Activated naive CD8-positive, alpha-beta T cell treated with anti-CD3 and anti-CD28 coated beads, Interleukin-2, amount 50 U/mL, for 24 hours (primary cell): ENCODE results near the gene MEIS2.

Experiments used
- ATAC-seq: fragments of 150-1000 bp; cut with Tn5 transposase; one replicate; pipeline ENCODE4 v1.10.0; 2021
- DNase-seq: peaks from one replicate; pipeline ENCODE4 v3.0.0; 2021
- H3K27ac Mint-ChIP-seq: one replicate; pipeline ENCODE4 v1.8.0; 2021; ENCODE audit warnings: mild to moderate bottlenecking, mixed read lengths
- H3K27me3 Mint-ChIP-seq: one replicate; pipeline ENCODE4 v1.8.0; 2021; ENCODE audit warnings: mixed read lengths
- H3K36me3 Mint-ChIP-seq: one replicate; pipeline ENCODE4 v1.8.0; 2021; ENCODE audit warnings: low read depth, mixed read lengths
- H3K4me1 Mint-ChIP-seq: one replicate; pipeline ENCODE4 v1.8.0; 2021; ENCODE audit warnings: mixed read lengths
- H3K4me3 Mint-ChIP-seq: one replicate; pipeline ENCODE4 v1.8.0; 2021; ENCODE audit warnings: mild to moderate bottlenecking, moderate library complexity, mixed read lengths
- H3K9me3 Mint-ChIP-seq: one replicate; pipeline ENCODE4 v1.8.0; 2021; ENCODE audit warnings: mixed read lengths

MEIS2 gene

GRCh38 chr15:37107071-37107743 is 6.9 kb upstream of the MEIS2 start:
- H3K36me3 Mint-ChIP-seq = peaks cover 7% of the 10 kb centered on the region
- peaks cover 27% of the 10 kb centered on the region for H3K9me3 Mint-ChIP-seq
- H3K4me1 Mint-ChIP-seq = peaks cover 14% of the 10 kb centered on the region
- no peak overlapping the region for H3K4me3 Mint-ChIP-seq
- DNase-seq = no peak
- H3K27ac Mint-ChIP-seq = no peak overlapping the region
- H3K27me3 Mint-ChIP-seq = peaks cover 95% of the 10 kb centered on the region
- no peak for ATAC-seq

- peaks cover 93% of the 10 kb centered on the region for H3K27me3 Mint-ChIP-seq
- no peak overlapping the region for H3K4me3 Mint-ChIP-seq
- peaks cover 8% of the 10 kb centered on the region for H3K36me3 Mint-ChIP-seq
- H3K27ac Mint-ChIP-seq = no peak overlapping the region
- H3K4me1 Mint-ChIP-seq = peaks cover 17% of the 10 kb centered on the region
- peaks cover 24% of the 10 kb centered on the region for H3K9me3 Mint-ChIP-seq
- ATAC-seq (no peak), DNase-seq (no peak)
These were observed 6.2 kb upstream of the MEIS2 start for GRCh38 chr15:37106490-37107001.

GRCh38 chr15:37105889-37106288 is 5.5 kb upstream of the MEIS2 start:
- H3K4me1 Mint-ChIP-seq = peaks cover 18% of the 10 kb centered on the region
- DNase-seq (no peak), ATAC-seq (no peak)
- peaks cover 22% of the 10 kb centered on the region for H3K9me3 Mint-ChIP-seq
- H3K4me3 Mint-ChIP-seq = no peak overlapping the region
- H3K27ac Mint-ChIP-seq = no peak overlapping the region
- H3K36me3 Mint-ChIP-seq = peaks cover 6% of the 10 kb centered on the region
- peaks cover 92% of the 10 kb centered on the region for H3K27me3 Mint-ChIP-seq

- Mint-ChIP-seq H3K4me1 (peaks cover 17% of the 10 kb centered on the region), H3K4me3 (no peak overlapping the region)
These were observed 4.7 kb upstream of the MEIS2 start for GRCh38 chr15:37105029-37105428.

GRCh38 chr15:37104424-37104981 is 4.2 kb upstream of the MEIS2 start:
- Mint-ChIP-seq H3K4me3 (no peak overlapping the region), H3K27me3 (peaks cover 91% of the 10 kb centered on the region), H3K27ac (no peak overlapping the region), H3K36me3 (peaks cover 7% of the 10 kb centered on the region), H3K4me1 (peaks cover 19% of the 10 kb centered on the region), H3K9me3 (peaks cover 22% of the 10 kb centered on the region)
- ATAC-seq (no peak), DNase-seq (no peak)

More at GRCh38 chr15:37105029-37105428, 4.7 kb upstream of the MEIS2 start:
- no peak for DNase-seq
- Mint-ChIP-seq H3K27me3 (peaks cover 91% of the 10 kb centered on the region), H3K9me3 (peaks cover 22% of the 10 kb centered on the region), H3K27ac (no peak overlapping the region), H3K36me3 (peaks cover 7% of the 10 kb centered on the region)
- ATAC-seq = no peak

GRCh38 chr15:37103475-37104423 is 3.4 kb upstream of the MEIS2 start:
- Mint-ChIP-seq H3K27ac (no peak overlapping the region), H3K36me3 (peaks cover 7% of the 10 kb centered on the region), H3K4me1 (peaks cover 24% of the 10 kb centered on the region), H3K4me3 (no peak overlapping the region), H3K9me3 (peaks cover 18% of the 10 kb centered on the region), H3K27me3 (peaks cover 88% of the 10 kb centered on the region)
- DNase-seq (no peak), ATAC-seq (no peak)

GRCh38 chr15:37103163-37103435 is 2.8 kb upstream of the MEIS2 start:
- Mint-ChIP-seq H3K36me3 (peaks cover 5% of the 10 kb centered on the region), H3K4me3 (no peak overlapping the region), H3K27me3 (peaks cover 88% of the 10 kb centered on the region), H3K4me1 (peaks cover 31% of the 10 kb centered on the region), H3K27ac (no peak overlapping the region), H3K9me3 (peaks cover 13% of the 10 kb centered on the region)
- ATAC-seq = no peak
- DNase-seq = no peak

- peaks cover 88% of the 10 kb centered on the region for H3K27me3 Mint-ChIP-seq
- peaks cover 35% of the 10 kb centered on the region for H3K4me1 Mint-ChIP-seq
- H3K9me3 Mint-ChIP-seq = peaks cover 9% of the 10 kb centered on the region
- peak overlapping the region; percentile 46 for H3K27ac Mint-ChIP-seq
- no peak for DNase-seq
- no peak overlapping the region for H3K4me3 Mint-ChIP-seq
- H3K36me3 Mint-ChIP-seq = peaks cover 5% of the 10 kb centered on the region
- no peak for ATAC-seq
These were observed 2.2 kb upstream of the MEIS2 start for GRCh38 chr15:37102305-37103162.

- Mint-ChIP-seq H3K4me3 (peak overlapping the region; percentile 89), H3K27me3 (peaks cover 89% of the 10 kb centered on the region), H3K9me3 (peaks cover 7% of the 10 kb centered on the region), H3K27ac (peak overlapping the region; percentile 46), H3K4me1 (peaks cover 39% of the 10 kb centered on the region), H3K36me3 (peaks cover 5% of the 10 kb centered on the region)
- ATAC-seq (no peak), DNase-seq (no peak)
These were observed 1.6 kb upstream of the MEIS2 start for GRCh38 chr15:37101980-37102304.

GRCh38 chr15:37100966-37101215 is 542 bp upstream of the MEIS2 start:
- peaks cover 40% of the 10 kb centered on the region for H3K4me1 Mint-ChIP-seq
- H3K27me3 Mint-ChIP-seq = peaks cover 91% of the 10 kb centered on the region
- DNase-seq = no peak
- peak overlapping the region; percentile 54 for H3K27ac Mint-ChIP-seq
- peak overlapping the region; percentile 89 for H3K4me3 Mint-ChIP-seq
- peaks cover 7% of the 10 kb centered on the region for H3K9me3 Mint-ChIP-seq
- no peak for ATAC-seq
- peaks cover 5% of the 10 kb centered on the region for H3K36me3 Mint-ChIP-seq

- ATAC-seq (no peak), DNase-seq (no peak)
- peaks cover 7% of the 10 kb centered on the region for H3K9me3 Mint-ChIP-seq
- H3K36me3 Mint-ChIP-seq = peaks cover 5% of the 10 kb centered on the region
- H3K27ac Mint-ChIP-seq = no peak overlapping the region
- H3K27me3 Mint-ChIP-seq = peaks cover 90% of the 10 kb centered on the region
- H3K4me1 Mint-ChIP-seq = peaks cover 43% of the 10 kb centered on the region
- H3K4me3 Mint-ChIP-seq = peak overlapping the region; percentile 89
These were observed 835 bp downstream of the MEIS2 start for GRCh38 chr15:37099319-37100108.

GRCh38 chr15:37098468-37099318 is 1.7 kb downstream of the MEIS2 start:
- Mint-ChIP-seq H3K27me3 (peaks cover 89% of the 10 kb centered on the region), H3K27ac (no peak overlapping the region)

More at GRCh38 chr15:37098468-37099318, 1.7 kb downstream of the MEIS2 start:
- peaks cover 5% of the 10 kb centered on the region for H3K36me3 Mint-ChIP-seq
- H3K4me1 Mint-ChIP-seq = peaks cover 43% of the 10 kb centered on the region
- peak overlapping the region; percentile 75 for H3K4me3 Mint-ChIP-seq
- DNase-seq (peak; percentile 23), ATAC-seq (peak; percentile 52)
- peaks cover 7% of the 10 kb centered on the region for H3K9me3 Mint-ChIP-seq
